Neural crest cell (in vitro differentiated cells): Measurements from ENCODE around the gene DEFB132. TPM values are rescaled to one million over a fixed set of nuclear protein-coding genes. Genes with fewer than 3 reads are reported as not detected.

Experiments
- DNase-seq: peaks from one replicate; pipeline ENCODE4 v3.0.0; 2021; ENCODE audit warnings: low read depth, mixed read lengths, low spot score
- H3K27ac Mint-ChIP-seq: one replicate; pipeline ENCODE4 v1.8.0; 2021; ENCODE audit warnings: mild to moderate bottlenecking, mixed read lengths; ENCODE audit not compliant: unreplicated experiment
- H3K27me3 Mint-ChIP-seq: 2 replicates; pipeline ENCODE4 v1.8.0; 2021; ENCODE audit warnings: low read depth, mild to moderate bottlenecking, mixed read lengths
- H3K36me3 Mint-ChIP-seq: 2 replicates; pipeline ENCODE4 v1.8.0; 2021; ENCODE audit warnings: low read depth, mild to moderate bottlenecking, mixed read lengths
- H3K4me1 Mint-ChIP-seq: 2 replicates; pipeline ENCODE4 v1.8.0; 2021; ENCODE audit warnings: mixed read lengths
- H3K4me3 Mint-ChIP-seq: one replicate; pipeline ENCODE4 v1.8.0; 2021; ENCODE audit warnings: mild to moderate bottlenecking, mixed read lengths
- H3K9me3 Mint-ChIP-seq: 2 replicates; pipeline ENCODE4 v1.8.0; 2021; ENCODE audit warnings: mixed read lengths
- CTCF ChIP-seq: fragments of 200-600 bp; sonication (generic); conservative IDR thresholded peaks from 2 replicates; pipeline ENCODE4 v1.5.0; 2021; ENCODE audit warnings: antibody characterized with exemption, mild to moderate bottlenecking
- total RNA-seq: library from RNA; stranded (reverse); gene quantifications from 2 replicates; pipeline ENCODE4 v1.2.1, GENCODE V29; 2021

Gene DEFB132
- total RNA-seq, 1 donor from 2014 or later: not detected

- no peak for TF ChIP-seq CTCF
- H3K4me1 Mint-ChIP-seq: no peaks in the 10 kb centered on the region
- H3K36me3 Mint-ChIP-seq: peaks cover 17% of the 10 kb centered on the region
- no peak overlapping the region for H3K27ac Mint-ChIP-seq
- no peaks in the 10 kb centered on the region for H3K27me3 Mint-ChIP-seq
- no peak overlapping the region for H3K4me3 Mint-ChIP-seq
- no peaks in the 10 kb centered on the region for H3K9me3 Mint-ChIP-seq
- DNase-seq: no peak
These were observed 15.2 kb downstream of the DEFB132 start for GRCh38 chr20:272718-273117.

GRCh38 chr20:273884-274283 lies 16.4 kb downstream of the DEFB132 start:
- DNase-seq: no peak
- Mint-ChIP-seq H3K4me3 (no peak overlapping the region), H3K9me3 (no peaks in the 10 kb centered on the region), H3K4me1 (no peaks in the 10 kb centered on the region), H3K36me3 (peaks cover 24% of the 10 kb centered on the region), H3K27me3 (no peaks in the 10 kb centered on the region), H3K27ac (no peak overlapping the region)
- TF ChIP-seq CTCF: no peak

GRCh38 chr20:275791-276190 lies 18.3 kb downstream of the DEFB132 start:
- no peaks in the 10 kb centered on the region for H3K27me3 Mint-ChIP-seq
- no peak overlapping the region for H3K4me3 Mint-ChIP-seq
- peaks cover 27% of the 10 kb centered on the region for H3K36me3 Mint-ChIP-seq
- H3K9me3 Mint-ChIP-seq: no peaks in the 10 kb centered on the region
- no peak for TF ChIP-seq CTCF
- DNase-seq: no peak
- no peak overlapping the region for H3K27ac Mint-ChIP-seq
- H3K4me1 Mint-ChIP-seq: no peaks in the 10 kb centered on the region

GRCh38 chr20:276620-277495 lies 19.3 kb downstream of the DEFB132 start:
- no peak for DNase-seq
- Mint-ChIP-seq H3K4me1 (no peaks in the 10 kb centered on the region), H3K9me3 (no peaks in the 10 kb centered on the region), H3K27me3 (no peaks in the 10 kb centered on the region), H3K36me3 (peaks cover 30% of the 10 kb centered on the region), H3K4me3 (no peak overlapping the region), H3K27ac (no peak overlapping the region)
- TF ChIP-seq CTCF: no peak

- H3K27ac Mint-ChIP-seq: no peak overlapping the region
- H3K4me3 Mint-ChIP-seq: no peak overlapping the region
- peaks cover 34% of the 10 kb centered on the region for H3K36me3 Mint-ChIP-seq
- no peaks in the 10 kb centered on the region for H3K9me3 Mint-ChIP-seq
- TF ChIP-seq CTCF: no peak
- no peaks in the 10 kb centered on the region for H3K4me1 Mint-ChIP-seq
- no peak for DNase-seq
- H3K27me3 Mint-ChIP-seq: no peaks in the 10 kb centered on the region
These were observed 19.9 kb downstream of the DEFB132 start for GRCh38 chr20:277496-277781.
